ENCODE data around the gene DMD. TPM values are rescaled to one million over a fixed set of nuclear protein-coding genes. Genes with fewer than 3 reads are reported as not detected.

Gene DMD
- total and polyA plus RNA-seq, 2 donors (not counting 1 experiment from before 2014, with no cell fraction given) = 2.0 to 51.8 TPM

- ChIA-PET CTCF (no interaction called here), POLR2A (no interaction called here)
- H2AFZ ChIP-seq (ENCODE audit: insufficient read depth, low read depth, low read length, poor library complexity, severe bottlenecking) = no peak overlapping the region
- no CpG with 5 or more reads among the region's 3 CpGs for WGBS (ENCODE audit: insufficient coverage)
- H3K27me3 ChIP-seq (replicated peaks in 1 of 4; ENCODE audit: control extremely low read depth in 1 of 4, control insufficient read depth in 3 of 4, insufficient read depth in 4 of 4, low read length in 3 of 4) = peaks cover 0 to 8% (median 0%) of the 10 kb centered on the region in 4 experiments
- intact Hi-C loops (cut with micrococcal nuclease) = no loop called here
- no peaks in the 10 kb centered on the region for H3K36me3 ChIP-seq (replicated peaks in 1 of 2; ENCODE audit: control extremely low read depth in 1 of 2, control insufficient read depth in 1 of 2, extremely low read depth in 1 of 2, insufficient read depth in 2 of 2, low read length in 1 of 2)
- no peaks in the 10 kb centered on the region for H3K9me3 ChIP-seq (ENCODE audit: control extremely low read depth in 1 of 3, control insufficient read depth in 2 of 3, insufficient read depth in 1 of 3, low read length in 2 of 3)
- Mint-ChIP-seq H3K4me1 (no peaks in the 10 kb centered on the region), H3K27me3 (peaks cover 3% of the 10 kb centered on the region), H3K4me3 (no peak overlapping the region), H3K9me3 (ENCODE audit: insufficient read depth) (no peaks in the 10 kb centered on the region), H3K27ac (no peak overlapping the region)
- H4K20me1 ChIP-seq (ENCODE audit: control insufficient read depth, insufficient read depth, low read length, poor library complexity, severe bottlenecking) = no peaks in the 10 kb centered on the region
- no peaks in the 10 kb centered on the region for H3K4me1 ChIP-seq (ENCODE audit: control insufficient read depth in 2 of 2, insufficient read depth in 2 of 2, low read length in 2 of 2)
- no peak overlapping the region for H3K9ac ChIP-seq (ENCODE audit: low read length)
- ATAC-seq (ENCODE audit: low read depth) (no peak), DNase-seq (no peak)
- H3K4me3 ChIP-seq (ENCODE audit: control extremely low read depth in 1 of 5, extremely low read depth in 1 of 5, insufficient read depth in 1 of 5, low read depth in 2 of 5, low read length in 4 of 5) = no peak overlapping the region
- H3K79me2 ChIP-seq (ENCODE audit: control insufficient read depth, insufficient read depth, low read length) = no peaks in the 10 kb centered on the region
- no peak overlapping the region for H3K27ac ChIP-seq (ENCODE audit: low read length in 2 of 2)
- no peak overlapping the region for H3K4me2 ChIP-seq (replicated peaks; ENCODE audit: low read depth, low read length, poor library complexity, severe bottlenecking)
- peak; percentile 23 for TF ChIP-seq CTCF (IDR thresholded peaks at IDR 0.05)
- no peak for TF ChIP-seq EZH2 (IDR thresholded peaks at IDR 0.05; ENCODE audit: borderline replicate concordance, insufficient read depth, low read depth, low read length, poor library complexity, severe bottlenecking)
Measured at GRCh38 chrX:32483534-32484136, 727.7 kb downstream of the DMD start.

GRCh38 chrX:32480019-32480418 lies 731.3 kb downstream of the DMD start:
- H3K9ac ChIP-seq (ENCODE audit: low read length) = no peak overlapping the region
- intact Hi-C loops (cut with micrococcal nuclease) = no loop called here
- no peak overlapping the region for H3K4me2 ChIP-seq (replicated peaks; ENCODE audit: low read depth, low read length, poor library complexity, severe bottlenecking)
- peaks cover 0 to 10% (median 0%) of the 10 kb centered on the region in 4 experiments for H3K27me3 ChIP-seq (replicated peaks in 1 of 4; ENCODE audit: control extremely low read depth in 1 of 4, control insufficient read depth in 3 of 4, insufficient read depth in 4 of 4, low read length in 3 of 4)
- ChIA-PET POLR2A (no interaction called here), CTCF (no interaction called here)
- TF ChIP-seq CTCF (IDR thresholded peaks at IDR 0.05) = no peak
- no peak for TF ChIP-seq EZH2 (IDR thresholded peaks at IDR 0.05; ENCODE audit: borderline replicate concordance, insufficient read depth, low read depth, low read length, poor library complexity, severe bottlenecking)
- H3K4me1 ChIP-seq (ENCODE audit: control insufficient read depth in 2 of 2, insufficient read depth in 2 of 2, low read length in 2 of 2) = no peaks in the 10 kb centered on the region
- H2AFZ ChIP-seq (ENCODE audit: insufficient read depth, low read depth, low read length, poor library complexity, severe bottlenecking) = no peak overlapping the region
- Mint-ChIP-seq H3K27ac (no peak overlapping the region), H3K4me1 (no peaks in the 10 kb centered on the region), H3K27me3 (peaks cover 3% of the 10 kb centered on the region), H3K4me3 (no peak overlapping the region), H3K9me3 (ENCODE audit: insufficient read depth) (no peaks in the 10 kb centered on the region)
- DNase-seq (no peak), ATAC-seq (ENCODE audit: low read depth) (no peak)
- H4K20me1 ChIP-seq (ENCODE audit: control insufficient read depth, insufficient read depth, low read length, poor library complexity, severe bottlenecking) = no peaks in the 10 kb centered on the region
- no peak overlapping the region for H3K27ac ChIP-seq (ENCODE audit: low read length in 2 of 2)
- H3K79me2 ChIP-seq (ENCODE audit: control insufficient read depth, insufficient read depth, low read length) = no peaks in the 10 kb centered on the region
- WGBS (ENCODE audit: insufficient coverage) = no CpG with 5 or more reads among the region's 2 CpGs
- H3K36me3 ChIP-seq (replicated peaks in 1 of 2; ENCODE audit: control extremely low read depth in 1 of 2, control insufficient read depth in 1 of 2, extremely low read depth in 1 of 2, insufficient read depth in 2 of 2, low read length in 1 of 2) = no peaks in the 10 kb centered on the region
- no peak overlapping the region for H3K4me3 ChIP-seq (ENCODE audit: control extremely low read depth in 1 of 5, extremely low read depth in 1 of 5, insufficient read depth in 1 of 5, low read depth in 2 of 5, low read length in 4 of 5)
- H3K9me3 ChIP-seq (ENCODE audit: control extremely low read depth in 1 of 3, control insufficient read depth in 2 of 3, insufficient read depth in 1 of 3, low read length in 2 of 3) = no peaks in the 10 kb centered on the region
